ENCODE results near the gene TNFAIP8. TPM values are rescaled to one million over a fixed set of nuclear protein-coding genes. Genes with fewer than 3 reads are reported as not detected.

TNFAIP8 gene
- total and polyA plus RNA-seq, 8 donors: 1.2 to 37.1 (median 11.5) TPM

GRCh38 chr5:119336845-119337580 lies 18.8 kb upstream of the TNFAIP8 start:
- Histone ChIP-seq H3K4me1 (peaks cover 25 to 77% (median 61%) of the 10 kb centered on the region in 4 donors), H3K36me3 (no peaks in the 10 kb centered on the region), H3K27me3 (no peaks in the 10 kb centered on the region), H3K27ac (peak overlapping the region in 4 of 5 donors; percentile 21 to 66 (median 52)), H3K9me3 (no peaks in the 10 kb centered on the region), H3K4me3 (no peak overlapping the region)
- intact Hi-C loops (cut with DNase I; ENCODE audit: low total_unique reads): no loop called here
- no peak for DNase-seq
- TF ChIP-seq, protein P1, sequence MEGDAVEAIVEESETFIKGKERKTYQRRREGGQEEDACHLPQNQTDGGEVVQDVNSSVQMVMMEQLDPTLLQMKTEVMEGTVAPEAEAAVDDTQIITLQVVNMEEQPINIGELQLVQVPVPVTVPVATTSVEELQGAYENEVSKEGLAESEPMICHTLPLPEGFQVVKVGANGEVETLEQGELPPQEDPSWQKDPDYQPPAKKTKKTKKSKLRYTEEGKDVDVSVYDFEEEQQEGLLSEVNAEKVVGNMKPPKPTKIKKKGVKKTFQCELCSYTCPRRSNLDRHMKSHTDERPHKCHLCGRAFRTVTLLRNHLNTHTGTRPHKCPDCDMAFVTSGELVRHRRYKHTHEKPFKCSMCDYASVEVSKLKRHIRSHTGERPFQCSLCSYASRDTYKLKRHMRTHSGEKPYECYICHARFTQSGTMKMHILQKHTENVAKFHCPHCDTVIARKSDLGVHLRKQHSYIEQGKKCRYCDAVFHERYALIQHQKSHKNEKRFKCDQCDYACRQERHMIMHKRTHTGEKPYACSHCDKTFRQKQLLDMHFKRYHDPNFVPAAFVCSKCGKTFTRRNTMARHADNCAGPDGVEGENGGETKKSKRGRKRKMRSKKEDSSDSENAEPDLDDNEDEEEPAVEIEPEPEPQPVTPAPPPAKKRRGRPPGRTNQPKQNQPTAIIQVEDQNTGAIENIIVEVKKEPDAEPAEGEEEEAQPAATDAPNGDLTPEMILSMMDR (IDR thresholded peaks at IDR 0.05): no peak
- no peak for TF ChIP-seq EP300 (IDR thresholded peaks at IDR 0.05)
- 64 to 74% (median 68%) methylated on average over 3 of the region's 3 CpGs for WGBS, 5 donors

DNA sequence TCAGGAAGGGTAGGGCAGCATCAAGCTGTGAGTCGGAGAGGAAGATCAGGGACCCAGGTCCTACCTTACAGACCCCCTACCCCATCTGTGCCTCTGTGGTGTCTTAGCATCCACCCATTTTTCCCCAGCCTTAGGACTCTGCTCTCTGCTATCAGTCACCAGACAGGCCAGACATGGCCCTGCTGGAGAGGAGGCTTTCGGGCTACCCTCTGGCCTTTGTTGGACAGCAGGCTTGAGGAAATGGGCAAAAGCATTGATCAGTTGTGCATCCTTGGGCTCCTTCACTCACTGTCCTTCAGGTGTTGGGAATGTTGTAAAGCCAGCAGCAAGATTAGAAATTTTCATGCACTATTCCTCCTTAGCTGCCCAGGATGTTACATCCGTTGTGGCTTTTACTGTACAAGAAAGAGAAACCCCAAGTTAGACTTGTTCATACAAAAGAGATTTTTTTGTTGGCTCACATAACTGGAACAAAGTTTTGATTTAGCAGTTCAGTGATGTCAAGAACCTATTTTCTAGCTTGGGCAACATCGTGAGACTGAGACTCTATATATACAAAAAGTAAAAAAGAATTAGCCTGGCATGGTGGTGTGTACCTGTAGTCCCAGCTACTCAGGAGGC lies 17.4 kb upstream of the TNFAIP8 start:
- Histone ChIP-seq H3K27ac (peak overlapping the region in 3 of 5 donors; percentile 21 to 75 (median 66)), H3K4me3 (no peak overlapping the region), H3K9me3 (no peaks in the 10 kb centered on the region), H3K4me1 (peaks cover 29 to 78% (median 59%) of the 10 kb centered on the region in 4 donors), H3K27me3 (no peaks in the 10 kb centered on the region), H3K36me3 (no peaks in the 10 kb centered on the region)
- TF ChIP-seq POLR2AphosphoS5 (IDR thresholded peaks at IDR 0.05) (no peak), EP300 (IDR thresholded peaks at IDR 0.05) (no peak), POLR2A (IDR thresholded peaks at IDR 0.05) (no peak)
- TF ChIP-seq, protein P1 (IDR thresholded peaks at IDR 0.05): no peak
- intact Hi-C loops (cut with DNase I; ENCODE audit: low total_unique reads): no loop called here
- WGBS, 5 donors: 61 to 80% (median 73%) methylated on average over 4 of the region's 4 CpGs
- DNase-seq: no peak

GRCh38 chr5:119339344-119339743 lies 16.5 kb upstream of the TNFAIP8 start:
- no peaks in the 10 kb centered on the region for H3K9me3 ChIP-seq
- TF ChIP-seq EP300 (IDR thresholded peaks at IDR 0.05): no peak
- TF ChIP-seq, protein P1 (IDR thresholded peaks at IDR 0.05): no peak
- no peak for TF ChIP-seq POLR2AphosphoS5 (IDR thresholded peaks at IDR 0.05)
- TF ChIP-seq POLR2A (IDR thresholded peaks at IDR 0.05): no peak
- H3K27ac ChIP-seq: peak overlapping the region in 2 of 5 donors; percentile 66 to 75
- no peaks in the 10 kb centered on the region for H3K36me3 ChIP-seq
- DNase-seq: no peak
- no peaks in the 10 kb centered on the region for H3K27me3 ChIP-seq
- H3K4me1 ChIP-seq: peaks cover 29 to 83% (median 59%) of the 10 kb centered on the region in 4 donors
- no peak overlapping the region for H3K4me3 ChIP-seq
- intact Hi-C loops (cut with DNase I; ENCODE audit: low total_unique reads): no loop called here
- WGBS, 5 donors: 84 to 90% (median 87%) methylated on average over 2 of the region's 2 CpGs

- Histone ChIP-seq H3K36me3 (no peaks in the 10 kb centered on the region), H3K27ac (peak overlapping the region in 4 of 5 donors; percentile 23 to 75 (median 48)), H3K27me3 (no peaks in the 10 kb centered on the region), H3K9me3 (no peaks in the 10 kb centered on the region), H3K4me3 (no peak overlapping the region), H3K4me1 (peaks cover 29 to 81% (median 56%) of the 10 kb centered on the region in 4 donors)
- intact Hi-C loops (cut with DNase I; ENCODE audit: low total_unique reads): no loop called here
- no peak for DNase-seq
- TF ChIP-seq, protein P1 (IDR thresholded peaks at IDR 0.05): no peak
- TF ChIP-seq POLR2A (IDR thresholded peaks at IDR 0.05): no peak
- no peak for TF ChIP-seq POLR2AphosphoS5 (IDR thresholded peaks at IDR 0.05)
- no peak for TF ChIP-seq EP300 (IDR thresholded peaks at IDR 0.05)
- WGBS, 5 donors: 69 to 82% (median 74%) methylated on average over 4 of the region's 4 CpGs
Observed at GRCh38 chr5:119339965-119340364, 15.9 kb upstream of the TNFAIP8 start.

All from stomach (tissue), 9 donors.